HL-60/S4 treated with retinoic acid at 250 ng/mL for 4 days and 3 days (cell line): ENCODE measurements around the gene LSAMP.

Source experiments
- in situ Hi-C: fragments of 300-500 bp; cut with MboI; formaldehyde crosslinking; loops from 2 replicates; pipeline ENCODE4 v1.7.0; 2022; ENCODE audit warnings: low sequenced_read_pairs

The LSAMP gene

DNA sequence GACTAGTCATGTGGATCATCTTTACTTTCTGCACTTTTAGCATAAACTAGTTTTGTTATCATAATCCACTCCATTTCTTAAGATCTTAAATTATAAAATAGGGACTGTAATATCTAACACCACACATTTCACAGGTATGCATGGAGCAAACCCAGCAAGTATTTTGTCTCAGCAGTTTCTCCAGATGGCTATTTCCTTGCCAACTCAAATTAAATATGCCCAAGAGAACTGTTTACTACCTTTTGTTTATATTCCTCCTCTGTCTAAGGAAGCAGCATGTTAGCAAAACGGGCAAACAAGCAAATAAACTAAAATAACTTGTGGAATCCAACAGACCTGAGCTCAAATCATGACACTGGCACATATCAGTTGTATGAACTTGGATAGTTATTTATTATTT is 379.8 kb downstream of the LSAMP start:
- in situ Hi-C loops: no loop called here

DNA sequence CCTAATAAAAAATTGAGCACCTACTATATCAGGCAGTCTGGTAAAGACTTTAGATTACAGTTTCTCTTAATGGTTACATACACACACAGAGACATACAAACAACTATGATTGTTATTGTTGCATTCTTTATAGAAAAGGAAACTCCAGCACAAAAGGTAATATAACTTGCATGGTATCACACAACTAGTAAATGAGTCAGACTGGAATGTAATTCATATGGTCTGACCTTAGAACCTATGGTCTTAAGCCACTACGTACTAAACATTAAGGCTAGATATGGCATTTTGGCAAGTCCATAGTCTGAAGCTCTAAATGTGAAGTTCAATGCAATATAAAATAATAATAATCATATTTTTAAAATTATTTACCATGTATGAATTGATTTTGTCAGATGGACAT is 380.6 kb downstream of the LSAMP start:
- in situ Hi-C loops: no loop called here

DNA sequence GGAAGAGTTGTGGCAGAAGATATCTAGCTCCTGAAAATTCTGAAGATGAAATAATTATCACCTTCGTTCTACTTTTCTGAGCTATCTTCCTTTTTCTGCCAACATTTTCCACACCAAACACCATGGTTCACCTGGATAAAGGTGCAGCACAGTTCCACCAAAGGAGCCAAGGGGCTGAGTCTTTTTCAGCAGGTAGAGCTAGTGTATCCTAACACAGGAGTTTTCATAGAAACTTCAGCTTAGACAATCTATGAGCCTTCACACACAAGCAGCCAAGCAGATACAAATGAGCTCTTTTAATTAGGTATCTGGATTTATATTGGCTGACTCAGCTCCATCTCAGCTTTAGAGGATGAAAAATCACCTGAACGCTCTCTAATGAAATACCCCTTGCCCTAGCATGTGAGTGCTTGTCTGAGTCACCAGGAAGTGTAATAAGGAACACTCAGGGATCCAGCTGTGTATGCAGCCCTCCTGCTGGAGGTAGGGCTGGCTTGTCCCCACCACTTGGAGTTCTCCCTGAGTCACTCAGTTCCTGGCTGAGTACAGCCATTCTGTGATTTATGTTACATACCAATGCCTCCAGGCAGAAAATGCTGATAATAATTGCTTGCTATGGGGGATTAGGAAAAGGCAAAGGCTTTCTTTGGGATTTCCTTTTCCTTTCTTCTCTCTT is 385.7 kb downstream of the LSAMP start:
- in situ Hi-C loops: no loop called here

DNA sequence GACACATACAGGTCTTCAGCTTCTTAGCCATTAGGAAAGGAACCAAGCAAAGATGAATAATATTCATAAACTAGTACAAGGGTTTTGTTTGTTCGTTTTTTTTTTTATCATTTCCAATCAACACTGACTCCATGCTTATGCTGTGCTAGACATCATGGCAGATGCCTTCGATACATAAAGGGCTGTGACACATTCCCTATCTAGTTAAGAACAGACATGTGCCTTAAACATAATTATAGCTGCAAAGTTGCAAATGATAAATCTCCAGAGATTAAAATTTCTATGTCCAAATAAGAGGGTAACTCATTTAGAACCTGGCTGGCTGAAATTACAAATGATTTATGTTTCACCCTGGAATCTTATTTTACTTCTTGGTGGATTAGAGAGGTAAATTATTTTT is 386.4 kb downstream of the LSAMP start:
- in situ Hi-C loops: no loop called here

DNA sequence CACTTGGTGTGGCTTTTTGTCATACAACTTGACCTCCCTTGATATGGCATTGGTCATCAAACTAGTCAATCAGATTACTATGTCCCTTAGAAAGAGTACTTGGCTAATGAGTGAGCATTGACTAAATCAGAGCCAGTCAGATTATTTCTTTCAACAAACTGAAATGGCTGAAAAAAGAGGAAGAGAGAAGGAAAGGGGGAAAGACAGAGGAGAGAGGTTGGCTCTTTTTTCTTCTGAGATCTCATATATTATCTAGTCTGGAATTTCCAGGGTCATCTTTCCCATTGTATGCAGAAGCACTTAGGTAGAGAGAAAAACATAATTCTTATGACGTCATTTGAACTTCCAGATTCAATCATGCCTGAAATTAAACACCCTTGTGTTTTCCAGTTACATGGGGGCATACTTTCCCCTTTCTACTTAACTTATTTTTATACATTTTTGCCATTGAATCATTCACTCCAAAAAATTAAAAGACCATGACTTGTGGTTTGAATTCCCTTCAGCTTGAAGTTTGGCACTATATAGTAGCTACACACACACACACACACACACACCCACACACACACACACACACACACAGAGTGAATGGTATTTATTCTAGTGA is 387.8 kb downstream of the LSAMP start:
- in situ Hi-C loops: no loop called here

DNA sequence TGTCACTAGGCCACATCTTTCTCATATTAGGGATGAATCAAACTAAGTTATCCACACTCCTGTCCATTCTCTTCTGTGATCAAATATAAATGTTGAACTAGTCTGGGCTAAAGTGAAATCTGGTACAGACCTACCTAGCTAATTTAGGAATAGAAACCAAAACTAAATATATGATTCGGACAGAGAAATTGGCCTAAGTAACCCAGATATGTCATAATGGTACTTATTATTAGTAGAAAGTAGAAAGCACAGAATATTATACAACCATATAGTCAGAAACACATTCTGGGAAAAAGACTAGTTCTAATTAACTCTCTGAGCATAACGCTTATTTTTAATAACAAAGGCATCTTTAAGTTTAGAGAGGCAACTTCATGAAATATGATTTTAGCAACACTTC is 389.0 kb downstream of the LSAMP start:
- in situ Hi-C loops: no loop called here

DNA sequence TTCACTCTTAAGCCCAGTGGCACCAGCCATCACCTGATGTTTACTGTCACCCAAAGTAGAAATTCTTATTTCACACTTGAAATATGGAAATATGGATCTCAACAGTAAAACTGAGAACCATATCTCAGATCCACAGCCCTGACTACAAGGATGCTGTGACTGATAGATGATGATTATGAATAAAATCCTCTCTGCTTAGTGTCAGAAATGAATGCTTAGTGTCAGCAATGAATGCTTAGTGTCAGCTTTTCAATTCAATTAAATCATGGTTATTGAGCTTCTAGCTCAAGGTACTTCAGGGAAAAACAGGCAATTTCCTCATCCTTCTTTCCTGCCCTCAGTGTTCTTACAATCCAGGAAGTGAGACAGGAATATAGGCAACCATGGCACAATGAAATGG is 392.3 kb downstream of the LSAMP start:
- in situ Hi-C loops: no loop called here

DNA sequence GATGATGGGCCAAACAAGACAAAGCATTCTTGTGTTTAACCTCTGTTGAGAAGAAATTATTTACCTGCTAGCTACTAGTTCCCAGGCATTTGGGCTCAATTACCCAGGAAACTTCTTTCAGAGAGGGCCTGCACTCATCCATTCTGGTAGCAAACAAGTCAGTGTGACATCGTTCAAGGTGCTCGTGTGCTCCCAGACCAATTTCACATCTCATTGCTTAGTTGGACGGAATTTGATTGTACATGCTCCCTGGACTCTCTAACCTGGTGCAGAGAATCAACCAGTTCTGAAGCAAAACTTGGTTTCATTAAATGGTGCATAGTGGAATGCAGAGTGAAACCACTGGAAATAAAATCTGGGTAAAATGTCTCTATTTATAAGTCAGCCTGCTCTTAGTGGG is 392.7 kb downstream of the LSAMP start:
- in situ Hi-C loops: no loop called here

DNA sequence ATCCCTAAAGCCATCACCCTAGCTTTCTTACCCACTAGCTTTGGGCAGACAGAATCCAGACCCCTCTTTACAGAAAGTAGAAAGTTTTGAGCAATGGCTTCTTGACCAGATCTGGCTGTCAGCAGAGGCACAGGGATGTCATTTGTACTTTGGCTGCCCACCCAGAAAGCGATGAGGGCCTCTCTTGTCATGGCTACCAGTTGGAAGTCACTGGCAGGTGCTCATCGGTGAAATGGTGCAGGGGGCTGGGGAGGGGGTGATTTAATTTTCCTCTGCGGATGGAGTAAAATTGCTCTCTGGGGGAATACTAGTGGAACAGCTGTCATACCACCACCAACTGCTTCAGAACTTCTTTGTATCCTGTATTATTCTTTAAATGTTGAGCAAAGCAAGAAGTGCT is 393.7 kb downstream of the LSAMP start:
- in situ Hi-C loops: no loop called here

DNA sequence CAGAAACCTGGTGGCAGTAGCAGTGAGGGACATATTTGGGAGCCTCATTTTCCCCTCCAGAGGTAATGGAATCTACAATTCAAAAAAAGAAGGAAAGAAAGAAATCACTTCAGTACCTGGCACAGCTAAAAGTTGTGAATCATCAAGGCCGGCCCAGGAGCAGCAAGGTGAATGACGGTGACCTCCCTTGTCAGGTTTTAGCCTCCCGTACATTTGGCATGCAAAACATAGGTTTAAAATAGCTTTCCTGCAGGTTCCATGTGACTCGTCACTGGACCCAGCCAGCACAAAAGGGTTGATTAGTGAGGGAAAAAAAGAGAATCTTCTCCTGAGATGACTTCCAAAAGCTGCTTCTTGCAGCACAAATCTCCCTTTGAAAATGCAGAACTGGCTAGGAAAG is 394.2 kb downstream of the LSAMP start:
- in situ Hi-C loops: no loop called here

DNA sequence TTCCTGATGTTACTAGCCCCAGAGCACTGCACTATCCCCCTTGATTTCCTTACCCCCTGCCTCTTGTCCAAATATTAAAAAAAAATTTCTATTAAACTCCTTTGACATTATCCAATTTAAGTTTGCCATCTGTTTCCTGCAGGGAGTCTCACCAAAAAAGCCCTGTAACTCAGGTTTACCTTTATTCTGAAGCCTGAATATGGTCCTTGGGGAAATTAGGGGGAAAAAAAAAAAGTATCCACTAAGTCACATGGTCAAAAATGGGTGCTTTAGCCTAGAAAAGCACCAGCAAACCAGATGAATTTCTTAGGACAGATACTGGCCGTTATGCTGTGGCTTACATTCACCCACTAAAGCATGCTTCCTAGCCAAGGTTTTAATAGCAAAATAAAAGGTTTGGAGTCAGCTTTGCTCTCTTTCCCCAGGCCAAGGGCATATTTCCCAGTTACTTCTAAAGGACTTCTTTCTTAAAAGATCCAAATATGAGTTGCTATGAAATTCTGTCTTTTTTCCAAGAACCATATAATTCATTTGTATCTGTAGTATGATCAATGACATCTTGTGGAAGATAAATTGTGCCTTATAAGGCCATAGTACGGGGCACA is 394.9 kb downstream of the LSAMP start:
- in situ Hi-C loops: no loop called here

DNA sequence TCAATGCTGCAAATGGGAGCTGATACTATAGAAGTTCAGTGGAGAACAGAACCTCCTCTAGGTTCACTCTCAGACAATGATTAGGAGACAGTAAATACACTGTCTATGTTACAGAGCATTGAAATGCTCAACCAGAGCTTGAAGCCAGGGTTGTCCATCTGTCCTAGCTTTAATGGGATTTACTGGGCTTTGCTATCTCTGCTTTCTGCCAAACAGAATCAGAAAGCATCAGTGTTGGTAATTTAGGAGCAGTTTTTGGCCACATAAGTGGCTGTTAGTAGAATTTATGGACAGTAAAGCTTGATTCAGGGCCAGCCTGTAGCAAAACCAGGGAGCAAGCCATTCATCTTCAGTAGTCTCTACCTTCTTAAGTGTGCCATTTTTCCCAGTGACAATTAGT is 396.3 kb downstream of the LSAMP start:
- in situ Hi-C loops: no loop called here

DNA sequence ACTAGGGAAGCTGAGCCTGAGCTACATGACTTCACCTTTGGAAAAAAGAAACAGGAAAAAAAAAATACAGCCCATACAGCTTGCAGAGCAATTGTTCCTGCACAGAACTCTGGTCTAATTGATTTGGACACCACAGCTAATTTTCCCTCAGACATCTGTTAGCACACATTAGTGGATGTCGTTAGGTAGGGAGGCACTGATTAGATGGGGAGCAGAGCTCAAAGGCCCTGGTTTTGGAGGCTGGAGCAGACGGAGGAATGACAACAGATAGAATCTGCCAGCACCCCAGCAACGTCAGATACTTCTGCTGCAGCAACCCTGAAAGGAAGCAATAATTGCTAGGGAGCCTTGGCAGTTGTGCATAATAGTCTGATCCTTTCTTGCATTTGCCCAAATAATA is 398.9 kb downstream of the LSAMP start:
- in situ Hi-C loops: no loop called here

DNA sequence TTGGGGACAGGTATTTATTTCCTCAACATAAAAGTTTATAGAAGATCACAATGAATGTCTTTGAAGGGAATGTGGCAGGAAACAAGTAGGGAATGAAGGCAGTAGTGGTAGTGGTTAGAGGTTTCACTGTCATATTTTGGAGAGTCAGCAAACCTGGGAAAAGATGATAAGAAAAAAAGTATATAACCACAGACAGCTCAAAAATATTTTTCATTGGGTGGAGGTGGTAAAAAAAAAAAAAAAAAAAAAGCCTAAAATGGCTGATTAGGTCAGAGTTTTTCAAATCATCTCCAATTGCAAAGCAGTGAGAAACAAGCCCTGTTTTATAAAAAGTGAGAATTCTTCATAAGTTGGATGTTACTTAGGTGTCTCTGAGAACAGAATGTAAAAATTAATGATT is 400.0 kb downstream of the LSAMP start:
- in situ Hi-C loops: no loop called here

DNA sequence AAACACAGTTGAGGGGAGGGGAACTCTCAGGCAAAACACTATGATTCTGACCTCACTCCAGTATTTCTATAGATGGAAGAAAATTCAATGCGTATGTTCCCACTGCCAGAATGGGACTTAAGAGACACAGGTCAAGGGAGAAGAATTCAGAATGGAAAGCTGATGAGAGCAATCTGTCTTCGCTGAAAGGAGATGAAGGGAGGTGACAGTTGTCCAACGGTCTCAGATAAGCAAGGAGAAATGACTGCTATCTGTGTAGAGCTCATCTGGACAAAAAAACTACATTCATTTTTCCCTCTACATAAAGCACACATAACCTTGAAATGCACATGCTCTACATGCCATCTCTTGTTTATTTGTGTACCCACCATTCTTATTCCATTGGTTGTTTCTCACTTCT is 405.1 kb downstream of the LSAMP start:
- in situ Hi-C loops: no loop called here

DNA sequence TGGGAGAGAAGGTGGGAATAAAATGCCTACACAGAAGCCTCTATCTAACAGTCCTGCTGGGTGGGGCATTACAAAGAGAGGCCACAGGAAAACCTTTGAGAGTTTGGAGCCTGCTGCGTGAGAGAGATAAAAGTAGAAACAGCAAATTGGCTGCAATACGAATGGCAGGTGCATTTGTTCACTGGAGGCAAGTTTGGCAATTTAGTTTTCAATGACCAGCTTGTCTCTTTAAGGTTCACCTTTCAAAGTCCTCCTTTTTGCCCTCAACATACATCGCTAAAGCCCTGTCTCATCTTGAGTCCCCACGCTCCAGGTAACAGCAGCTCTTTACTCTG is 405.7 kb downstream of the LSAMP start:
- in situ Hi-C loops: no loop called here

DNA sequence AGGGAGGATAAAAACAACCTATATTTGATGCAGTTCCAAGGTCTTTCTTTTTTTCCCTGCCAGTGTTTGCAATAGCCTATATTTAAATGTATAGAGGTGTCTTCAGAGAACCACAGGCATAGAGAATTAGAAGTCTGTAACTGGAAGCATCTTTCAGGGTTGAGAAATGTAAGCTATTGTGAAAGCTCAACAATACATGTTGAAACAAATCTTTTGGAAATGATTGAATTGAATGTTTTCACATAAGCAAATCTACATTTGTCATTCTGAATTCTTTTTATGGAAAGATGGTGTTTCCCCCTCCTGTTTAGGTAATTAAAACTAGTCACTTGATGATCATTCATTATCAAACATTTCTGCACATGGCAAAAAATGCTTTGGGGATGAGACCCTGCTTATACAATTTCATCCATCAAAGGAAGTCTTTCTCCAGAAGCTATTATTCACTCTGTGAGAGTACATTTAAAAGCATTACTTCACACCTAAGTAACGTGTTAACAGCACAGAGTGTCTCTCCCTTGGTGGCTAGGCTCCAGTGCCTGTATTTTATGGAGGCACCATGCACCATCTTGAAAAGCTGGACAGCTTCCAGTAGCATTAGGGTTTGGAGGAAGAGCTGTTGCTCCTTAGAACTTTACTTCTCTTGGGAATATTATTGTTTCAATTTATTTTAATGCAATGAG is 406.2 kb downstream of the LSAMP start:
- in situ Hi-C loops: no loop called here

DNA sequence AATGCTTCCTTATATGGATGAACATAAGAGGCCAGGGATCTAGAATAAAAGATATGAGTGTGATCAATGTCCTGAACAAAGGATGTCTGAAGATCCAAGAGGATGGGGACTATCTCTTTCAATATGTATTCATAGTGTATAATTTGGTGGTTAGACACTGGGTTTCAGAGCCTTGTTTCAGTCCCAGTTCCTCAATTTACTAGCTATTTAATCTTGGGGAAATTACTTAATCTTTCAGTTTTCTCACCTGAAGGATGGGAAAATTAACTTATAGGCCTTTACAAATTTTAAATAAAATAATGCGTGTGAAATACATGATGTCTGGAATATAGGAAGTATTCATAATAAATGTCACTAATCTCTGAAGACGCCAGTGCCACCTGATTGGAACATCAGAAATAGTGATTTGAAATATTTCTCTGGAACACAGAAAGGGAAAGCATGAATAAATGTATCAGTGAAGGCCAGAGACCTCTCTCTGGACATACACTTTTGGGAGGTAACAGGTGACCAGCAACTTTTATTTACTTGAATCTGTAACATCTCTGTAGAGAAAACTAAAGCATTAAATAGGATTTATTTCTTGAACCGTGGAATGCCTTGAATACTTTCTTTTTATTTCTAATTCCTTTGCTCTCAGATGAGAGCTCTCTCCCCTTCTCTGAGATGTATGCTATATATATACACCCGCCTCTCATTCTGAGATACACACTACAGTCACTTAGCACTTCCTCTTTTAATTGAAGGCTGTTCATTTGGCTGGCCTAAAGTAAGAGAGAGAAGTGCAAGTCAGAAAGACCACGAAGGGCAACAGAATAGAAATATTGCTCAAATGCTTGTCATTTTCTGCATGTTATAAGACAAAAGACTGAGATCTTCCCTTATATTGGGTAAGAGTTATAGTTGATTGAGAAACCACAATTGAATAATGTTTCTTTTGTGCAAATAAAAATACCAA is 407.1 kb downstream of the LSAMP start:
- in situ Hi-C loops: no loop called here

DNA sequence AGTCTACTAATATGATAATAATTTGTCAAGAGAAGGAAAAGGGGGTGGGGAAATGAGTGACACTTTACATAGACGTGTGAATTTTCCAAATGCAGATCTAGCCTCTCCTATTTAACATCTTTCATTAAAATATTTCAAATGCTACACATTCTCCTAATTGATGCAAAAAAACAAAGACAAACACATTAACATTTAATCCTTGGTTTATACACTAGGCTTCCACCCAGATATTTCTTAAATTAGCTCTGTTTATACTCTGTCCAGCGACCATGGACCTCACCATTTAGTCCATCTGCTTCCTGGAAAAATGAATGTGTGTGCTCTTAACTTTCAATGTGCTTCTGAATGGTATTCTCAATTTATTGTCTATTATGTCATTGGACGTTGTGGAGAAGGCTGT is 409.9 kb downstream of the LSAMP start:
- in situ Hi-C loops: no loop called here

DNA sequence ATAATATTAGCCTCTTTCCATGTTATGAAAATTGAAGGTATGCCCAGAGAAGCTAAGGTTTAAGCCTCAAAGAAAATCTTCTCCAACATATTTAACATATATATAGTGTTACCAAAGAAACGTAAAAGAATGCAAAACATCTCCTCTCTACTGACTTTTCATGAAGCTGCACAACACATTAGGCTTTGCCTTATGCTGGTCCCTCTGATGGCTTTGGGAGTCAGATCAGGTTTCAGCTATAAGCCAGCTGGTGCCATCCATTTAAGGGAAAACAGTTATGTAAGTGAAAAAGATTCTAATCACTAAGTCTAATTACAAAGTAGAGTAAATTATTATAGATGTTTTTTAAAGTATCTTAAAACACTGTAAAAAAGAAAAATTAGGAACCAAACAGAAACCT is 410.5 kb downstream of the LSAMP start:
- in situ Hi-C loops: no loop called here

DNA sequence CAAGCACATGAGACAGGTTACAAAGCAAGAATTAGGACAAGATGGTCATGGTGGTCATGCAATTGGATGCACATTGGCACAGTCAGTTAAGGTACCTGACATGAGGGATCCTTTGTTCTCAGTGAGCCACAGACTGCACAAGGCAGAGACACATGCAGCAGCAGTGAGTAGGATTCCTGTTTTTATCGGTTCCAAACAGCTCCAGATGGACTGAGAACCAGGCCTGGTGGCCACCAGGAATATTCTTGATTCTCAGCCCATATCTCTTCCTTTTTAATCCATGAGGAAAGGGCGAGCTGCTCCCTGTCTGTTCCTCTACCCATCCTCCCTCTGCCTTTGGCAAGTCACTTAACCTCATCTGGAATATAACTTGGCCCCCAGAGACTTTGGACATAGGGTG is 411.2 kb downstream of the LSAMP start:
- in situ Hi-C loops: no loop called here
